Fibroblast of pulmonary artery (primary cell): Measurements from ENCODE around the gene USP24.

Source experiments
- DNase-seq: peaks from one replicate; pipeline ENCODE4 v3.0.0-alpha.2; 2010; ENCODE audit warnings: low read depth
- H3K4me3 ChIP-seq: replicated peaks from 2 replicates; pipeline ENCODE4 v1.5.1; 2011; ENCODE audit warnings: low read depth, mild to moderate bottlenecking, control low read depth, low read length, moderate library complexity
- TF ChIP-seq, protein P1 (sequence below): IDR thresholded peaks from 2 replicates; pipeline ENCODE4 v1.5.1; 2011; ENCODE audit warnings: mild to moderate bottlenecking, control low read depth, low read length, inconsistent platforms; ENCODE audit errors: missing control alignments

The USP24 gene

DNA sequence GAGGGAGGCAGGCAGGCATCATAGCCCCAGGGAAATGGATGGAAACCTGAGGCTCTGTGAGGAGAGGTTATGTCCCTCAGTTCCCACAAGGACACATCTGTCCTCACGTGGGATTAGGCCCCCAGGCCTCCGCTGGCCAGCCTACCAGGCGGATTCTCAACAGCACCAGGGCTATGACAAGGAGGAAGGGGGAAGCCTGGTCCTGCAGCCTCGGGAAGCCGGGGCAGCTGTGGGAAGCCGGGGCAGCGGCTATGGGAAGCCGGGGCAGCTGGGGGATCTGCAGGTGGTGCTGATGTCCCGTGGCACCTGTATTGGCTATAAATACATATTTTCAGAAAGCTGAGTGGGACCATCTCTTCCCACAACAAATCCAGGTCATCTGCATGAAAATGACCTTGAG is 196.8 kb downstream of the USP24 start:
- TF ChIP-seq, protein P1, sequence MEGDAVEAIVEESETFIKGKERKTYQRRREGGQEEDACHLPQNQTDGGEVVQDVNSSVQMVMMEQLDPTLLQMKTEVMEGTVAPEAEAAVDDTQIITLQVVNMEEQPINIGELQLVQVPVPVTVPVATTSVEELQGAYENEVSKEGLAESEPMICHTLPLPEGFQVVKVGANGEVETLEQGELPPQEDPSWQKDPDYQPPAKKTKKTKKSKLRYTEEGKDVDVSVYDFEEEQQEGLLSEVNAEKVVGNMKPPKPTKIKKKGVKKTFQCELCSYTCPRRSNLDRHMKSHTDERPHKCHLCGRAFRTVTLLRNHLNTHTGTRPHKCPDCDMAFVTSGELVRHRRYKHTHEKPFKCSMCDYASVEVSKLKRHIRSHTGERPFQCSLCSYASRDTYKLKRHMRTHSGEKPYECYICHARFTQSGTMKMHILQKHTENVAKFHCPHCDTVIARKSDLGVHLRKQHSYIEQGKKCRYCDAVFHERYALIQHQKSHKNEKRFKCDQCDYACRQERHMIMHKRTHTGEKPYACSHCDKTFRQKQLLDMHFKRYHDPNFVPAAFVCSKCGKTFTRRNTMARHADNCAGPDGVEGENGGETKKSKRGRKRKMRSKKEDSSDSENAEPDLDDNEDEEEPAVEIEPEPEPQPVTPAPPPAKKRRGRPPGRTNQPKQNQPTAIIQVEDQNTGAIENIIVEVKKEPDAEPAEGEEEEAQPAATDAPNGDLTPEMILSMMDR = no peak
- H3K4me3 ChIP-seq = no peak overlapping the region
- DNase-seq = no peak
